T-helper 2 cell treated with Interferon-gamma antibody and Interleukin-4, amounts not matched to agents 5 μg/mL and 100 μg/mL, for 36 hours (primary cell): Measurements from ENCODE around the gene S100PBP.

Experiments used
- DNase-seq: peaks from one replicate; pipeline ENCODE4 v3.0.0; 2021; ENCODE audit warnings: low spot score
- H3K27ac Mint-ChIP-seq: one replicate; pipeline ENCODE4 v1.8.0; 2021; ENCODE audit warnings: mild to moderate bottlenecking, mixed read lengths
- H3K27me3 Mint-ChIP-seq: one replicate; pipeline ENCODE4 v1.8.0; 2021; ENCODE audit warnings: low read depth, mixed read lengths
- H3K36me3 Mint-ChIP-seq: one replicate; pipeline ENCODE4 v1.8.0; 2021; ENCODE audit warnings: low read depth, mixed read lengths
- H3K4me1 Mint-ChIP-seq: one replicate; pipeline ENCODE4 v1.8.0; 2021; ENCODE audit warnings: low read depth, mixed read lengths
- H3K4me3 Mint-ChIP-seq: one replicate; pipeline ENCODE4 v1.8.0; 2022; ENCODE audit warnings: mild to moderate bottlenecking, moderate library complexity, mixed read lengths
- H3K9me3 Mint-ChIP-seq: one replicate; pipeline ENCODE4 v1.8.0; 2021; ENCODE audit warnings: mixed read lengths

S100PBP gene

GRCh38 chr1:32865639-32866405 lies 48.4 kb downstream of the S100PBP start:
- H3K4me1 Mint-ChIP-seq, result peaks cover 4% of the 10 kb centered on the region
- no peak overlapping the region for H3K27ac Mint-ChIP-seq
- DNase-seq, result no peak
- peaks cover 25% of the 10 kb centered on the region for H3K36me3 Mint-ChIP-seq
- H3K27me3 Mint-ChIP-seq, result peaks cover 13% of the 10 kb centered on the region
- H3K9me3 Mint-ChIP-seq, result no peaks in the 10 kb centered on the region
- H3K4me3 Mint-ChIP-seq, result no peak overlapping the region

- DNase-seq, result no peak
- H3K4me3 Mint-ChIP-seq, result no peak overlapping the region
- peaks cover 19% of the 10 kb centered on the region for H3K36me3 Mint-ChIP-seq
- peaks cover 25% of the 10 kb centered on the region for H3K27me3 Mint-ChIP-seq
- no peak overlapping the region for H3K27ac Mint-ChIP-seq
- H3K9me3 Mint-ChIP-seq, result no peaks in the 10 kb centered on the region
- peaks cover 10% of the 10 kb centered on the region for H3K4me1 Mint-ChIP-seq
Measured at GRCh38 chr1:32867151-32867550, 49.7 kb downstream of the S100PBP start.

- H3K36me3 Mint-ChIP-seq, result peaks cover 16% of the 10 kb centered on the region
- DNase-seq, result no peak
- H3K27ac Mint-ChIP-seq, result no peak overlapping the region
- H3K9me3 Mint-ChIP-seq, result no peaks in the 10 kb centered on the region
- H3K4me3 Mint-ChIP-seq, result no peak overlapping the region
- peaks cover 11% of the 10 kb centered on the region for H3K4me1 Mint-ChIP-seq
- H3K27me3 Mint-ChIP-seq, result peaks cover 29% of the 10 kb centered on the region
Measured at GRCh38 chr1:32867671-32868070, 50.2 kb downstream of the S100PBP start.

GRCh38 chr1:32868085-32868484 lies 50.6 kb downstream of the S100PBP start:
- H3K27ac Mint-ChIP-seq, result no peak overlapping the region
- H3K4me3 Mint-ChIP-seq, result no peak overlapping the region
- H3K9me3 Mint-ChIP-seq, result no peaks in the 10 kb centered on the region
- DNase-seq, result no peak
- peaks cover 12% of the 10 kb centered on the region for H3K4me1 Mint-ChIP-seq
- H3K27me3 Mint-ChIP-seq, result peaks cover 32% of the 10 kb centered on the region
- peaks cover 13% of the 10 kb centered on the region for H3K36me3 Mint-ChIP-seq

- H3K27me3 Mint-ChIP-seq, result peaks cover 32% of the 10 kb centered on the region
- peaks cover 10% of the 10 kb centered on the region for H3K36me3 Mint-ChIP-seq
- no peak overlapping the region for H3K27ac Mint-ChIP-seq
- DNase-seq, result no peak
- H3K4me1 Mint-ChIP-seq, result peaks cover 12% of the 10 kb centered on the region
- H3K4me3 Mint-ChIP-seq, result peak overlapping the region; percentile 19
- H3K9me3 Mint-ChIP-seq, result no peaks in the 10 kb centered on the region
Measured at GRCh38 chr1:32868806-32869455, 51.5 kb downstream of the S100PBP start.

GRCh38 chr1:32869923-32870614 lies 52.6 kb downstream of the S100PBP start:
- no peak for DNase-seq
- no peaks in the 10 kb centered on the region for H3K9me3 Mint-ChIP-seq
- peaks cover 12% of the 10 kb centered on the region for H3K4me1 Mint-ChIP-seq
- peaks cover 6% of the 10 kb centered on the region for H3K36me3 Mint-ChIP-seq
- no peak overlapping the region for H3K27ac Mint-ChIP-seq
- H3K4me3 Mint-ChIP-seq, result peak overlapping the region; percentile 70
- H3K27me3 Mint-ChIP-seq, result peaks cover 36% of the 10 kb centered on the region

GRCh38 chr1:32870615-32871363 lies 53.3 kb downstream of the S100PBP start, which contains the start of gene FNDC5:
Gene FNDC5, minus strand, starts transcription at chr1:32870912.
- no peak for DNase-seq
- H3K4me1 Mint-ChIP-seq, result peaks cover 12% of the 10 kb centered on the region
- H3K4me3 Mint-ChIP-seq, result peak within 1 kb of the TSS; percentile 70
- no peak within 1 kb of the TSS for H3K27ac Mint-ChIP-seq
- peaks cover 6% of the 10 kb centered on the region for H3K36me3 Mint-ChIP-seq
- peaks cover 43% of the 10 kb centered on the region for H3K27me3 Mint-ChIP-seq
- no peaks in the 10 kb centered on the region for H3K9me3 Mint-ChIP-seq

GRCh38 chr1:32871364-32872191 lies 54.1 kb downstream of the S100PBP start:
- H3K9me3 Mint-ChIP-seq, result no peaks in the 10 kb centered on the region
- H3K27ac Mint-ChIP-seq, result no peak overlapping the region
- H3K27me3 Mint-ChIP-seq, result peaks cover 44% of the 10 kb centered on the region
- H3K4me1 Mint-ChIP-seq, result peaks cover 12% of the 10 kb centered on the region
- no peak for DNase-seq
- H3K36me3 Mint-ChIP-seq, result peaks cover 5% of the 10 kb centered on the region
- H3K4me3 Mint-ChIP-seq, result peak overlapping the region; percentile 37

- Mint-ChIP-seq H3K4me3 (no peak overlapping the region), H3K27me3 (peaks cover 44% of the 10 kb centered on the region)
Measured at GRCh38 chr1:32872192-32872460, 54.7 kb downstream of the S100PBP start.

GRCh38 chr1:32873484-32873883 lies 56.0 kb downstream of the S100PBP start:
- Mint-ChIP-seq H3K4me3 (no peak overlapping the region), H3K27me3 (peaks cover 44% of the 10 kb centered on the region), H3K36me3 (peaks cover 5% of the 10 kb centered on the region), H3K9me3 (no peaks in the 10 kb centered on the region), H3K4me1 (peaks cover 12% of the 10 kb centered on the region), H3K27ac (no peak overlapping the region)
- no peak for DNase-seq

More at GRCh38 chr1:32872192-32872460, 54.7 kb downstream of the S100PBP start:
- no peak for DNase-seq
- Mint-ChIP-seq H3K36me3 (peaks cover 5% of the 10 kb centered on the region), H3K27ac (no peak overlapping the region), H3K4me1 (peaks cover 12% of the 10 kb centered on the region), H3K9me3 (no peaks in the 10 kb centered on the region)

- no peaks in the 10 kb centered on the region for H3K9me3 Mint-ChIP-seq
- no peak overlapping the region for H3K4me3 Mint-ChIP-seq
- peaks cover 33% of the 10 kb centered on the region for H3K27me3 Mint-ChIP-seq
- no peak overlapping the region for H3K27ac Mint-ChIP-seq
- H3K36me3 Mint-ChIP-seq, result no peaks in the 10 kb centered on the region
- no peak for DNase-seq
- peaks cover 10% of the 10 kb centered on the region for H3K4me1 Mint-ChIP-seq
Measured at GRCh38 chr1:32874860-32875752, 57.7 kb downstream of the S100PBP start.

GRCh38 chr1:32876341-32877210 lies 59.1 kb downstream of the S100PBP start:
- H3K9me3 Mint-ChIP-seq, result no peaks in the 10 kb centered on the region
- H3K4me1 Mint-ChIP-seq, result peaks cover 3% of the 10 kb centered on the region
- H3K36me3 Mint-ChIP-seq, result no peaks in the 10 kb centered on the region
- H3K4me3 Mint-ChIP-seq, result no peak overlapping the region
- no peak overlapping the region for H3K27ac Mint-ChIP-seq
- peaks cover 29% of the 10 kb centered on the region for H3K27me3 Mint-ChIP-seq
- DNase-seq, result peak; percentile 60
